ENCODE measurements around the gene FGFR2. TPM values are rescaled to one million over a fixed set of nuclear protein-coding genes. Genes with fewer than 3 reads are reported as not detected.

The FGFR2 gene
- total and polyA plus RNA-seq, 4 donors = 11.4 to 69.9 (median 31.9) TPM

DNA sequence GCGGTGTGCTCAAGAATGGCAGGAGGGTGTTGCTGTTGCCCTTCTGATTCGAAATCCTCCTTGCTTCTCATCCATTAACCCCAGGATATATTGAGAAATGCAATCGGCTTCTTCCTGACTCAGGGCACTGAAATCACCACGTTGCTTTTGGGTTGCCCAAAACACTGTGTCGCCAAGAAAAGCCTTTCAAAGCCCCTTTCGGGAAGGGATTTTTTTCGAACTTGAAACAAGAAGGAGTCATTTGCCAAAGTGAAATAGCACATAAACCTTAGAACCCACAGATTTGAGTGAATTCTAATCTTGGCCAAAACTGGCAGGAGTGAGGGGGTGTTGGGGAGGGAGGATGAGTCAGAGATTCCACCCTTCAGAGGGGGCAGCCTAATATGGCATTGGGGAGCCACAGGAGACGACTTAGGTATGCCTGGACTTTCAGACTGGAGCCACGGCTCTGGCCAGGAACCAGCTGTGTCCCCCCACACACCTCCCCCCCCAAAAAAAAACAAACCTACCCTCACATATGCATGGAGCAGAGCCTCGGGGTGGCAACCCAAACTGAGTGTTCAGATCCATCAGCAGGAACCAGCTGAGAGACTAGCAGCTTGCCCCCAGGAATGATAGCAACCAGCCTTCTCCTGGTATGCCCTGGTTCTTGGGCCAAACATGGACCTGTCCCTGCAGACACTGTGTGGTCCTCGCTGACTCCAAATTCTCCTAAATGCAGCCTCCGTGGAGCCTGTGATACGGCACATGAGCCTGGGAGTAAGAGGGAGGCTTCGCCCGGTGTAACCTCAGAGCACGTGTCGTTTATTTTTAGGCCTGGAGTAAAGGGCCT is 138.4 kb downstream of the FGFR2 start:
- H3K4me1 ChIP-seq (ENCODE audit: control insufficient read depth in 4 of 4, insufficient read depth in 4 of 4, low read length in 3 of 4) = peaks cover 2 to 6% (median 4%) of the 10 kb centered on the region in 4 donors
- H3K36me3 ChIP-seq (ENCODE audit: control insufficient read depth in 4 of 4, insufficient read depth in 3 of 4, low read depth in 1 of 4, low read length in 3 of 4) = no peaks in the 10 kb centered on the region
- no peaks in the 10 kb centered on the region for H3K27me3 ChIP-seq (ENCODE audit: control insufficient read depth in 4 of 4, insufficient read depth in 4 of 4, low read length in 3 of 4)
- H3K4me3 ChIP-seq (ENCODE audit: low read depth in 1 of 3, low read length in 3 of 3) = no peak overlapping the region
- no peak for TF ChIP-seq FOXA1 (IDR thresholded peaks at IDR 0.05)
- TF ChIP-seq NR2F2 (IDR thresholded peaks at IDR 0.05) = no peak
- no peak for TF ChIP-seq EGR1 (IDR thresholded peaks at IDR 0.05; ENCODE audit: low read depth in 2 of 2)
- TF ChIP-seq RAD21 (IDR thresholded peaks at IDR 0.05) = no peak
- TF ChIP-seq, protein P1, sequence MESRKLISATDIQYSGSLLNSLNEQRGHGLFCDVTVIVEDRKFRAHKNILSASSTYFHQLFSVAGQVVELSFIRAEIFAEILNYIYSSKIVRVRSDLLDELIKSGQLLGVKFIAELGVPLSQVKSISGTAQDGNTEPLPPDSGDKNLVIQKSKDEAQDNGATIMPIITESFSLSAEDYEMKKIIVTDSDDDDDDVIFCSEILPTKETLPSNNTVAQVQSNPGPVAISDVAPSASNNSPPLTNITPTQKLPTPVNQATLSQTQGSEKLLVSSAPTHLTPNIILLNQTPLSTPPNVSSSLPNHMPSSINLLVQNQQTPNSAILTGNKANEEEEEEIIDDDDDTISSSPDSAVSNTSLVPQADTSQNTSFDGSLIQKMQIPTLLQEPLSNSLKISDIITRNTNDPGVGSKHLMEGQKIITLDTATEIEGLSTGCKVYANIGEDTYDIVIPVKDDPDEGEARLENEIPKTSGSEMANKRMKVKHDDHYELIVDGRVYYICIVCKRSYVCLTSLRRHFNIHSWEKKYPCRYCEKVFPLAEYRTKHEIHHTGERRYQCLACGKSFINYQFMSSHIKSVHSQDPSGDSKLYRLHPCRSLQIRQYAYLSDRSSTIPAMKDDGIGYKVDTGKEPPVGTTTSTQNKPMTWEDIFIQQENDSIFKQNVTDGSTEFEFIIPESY (IDR thresholded peaks at IDR 0.05) = no peak
- no peak for TF ChIP-seq YY1 (IDR thresholded peaks at IDR 0.05)
- TF ChIP-seq, protein P2, sequence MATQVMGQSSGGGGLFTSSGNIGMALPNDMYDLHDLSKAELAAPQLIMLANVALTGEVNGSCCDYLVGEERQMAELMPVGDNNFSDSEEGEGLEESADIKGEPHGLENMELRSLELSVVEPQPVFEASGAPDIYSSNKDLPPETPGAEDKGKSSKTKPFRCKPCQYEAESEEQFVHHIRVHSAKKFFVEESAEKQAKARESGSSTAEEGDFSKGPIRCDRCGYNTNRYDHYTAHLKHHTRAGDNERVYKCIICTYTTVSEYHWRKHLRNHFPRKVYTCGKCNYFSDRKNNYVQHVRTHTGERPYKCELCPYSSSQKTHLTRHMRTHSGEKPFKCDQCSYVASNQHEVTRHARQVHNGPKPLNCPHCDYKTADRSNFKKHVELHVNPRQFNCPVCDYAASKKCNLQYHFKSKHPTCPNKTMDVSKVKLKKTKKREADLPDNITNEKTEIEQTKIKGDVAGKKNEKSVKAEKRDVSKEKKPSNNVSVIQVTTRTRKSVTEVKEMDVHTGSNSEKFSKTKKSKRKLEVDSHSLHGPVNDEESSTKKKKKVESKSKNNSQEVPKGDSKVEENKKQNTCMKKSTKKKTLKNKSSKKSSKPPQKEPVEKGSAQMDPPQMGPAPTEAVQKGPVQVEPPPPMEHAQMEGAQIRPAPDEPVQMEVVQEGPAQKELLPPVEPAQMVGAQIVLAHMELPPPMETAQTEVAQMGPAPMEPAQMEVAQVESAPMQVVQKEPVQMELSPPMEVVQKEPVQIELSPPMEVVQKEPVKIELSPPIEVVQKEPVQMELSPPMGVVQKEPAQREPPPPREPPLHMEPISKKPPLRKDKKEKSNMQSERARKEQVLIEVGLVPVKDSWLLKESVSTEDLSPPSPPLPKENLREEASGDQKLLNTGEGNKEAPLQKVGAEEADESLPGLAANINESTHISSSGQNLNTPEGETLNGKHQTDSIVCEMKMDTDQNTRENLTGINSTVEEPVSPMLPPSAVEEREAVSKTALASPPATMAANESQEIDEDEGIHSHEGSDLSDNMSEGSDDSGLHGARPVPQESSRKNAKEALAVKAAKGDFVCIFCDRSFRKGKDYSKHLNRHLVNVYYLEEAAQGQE (IDR thresholded peaks at IDR 0.05) = no peak
- TF ChIP-seq JUND (IDR thresholded peaks at IDR 0.05) = no peak
- TF ChIP-seq FOXA2 (IDR thresholded peaks at IDR 0.05) = no peak
- no peak for TF ChIP-seq HNF4G (IDR thresholded peaks at IDR 0.05)
- TF ChIP-seq HNF4A (conservative IDR thresholded peaks at IDR 0.05) = no peak
- TF ChIP-seq GABPA (IDR thresholded peaks at IDR 0.05 in 1 of 2, conservative IDR thresholded peaks at IDR 0.05 in 1 of 2) = no peak
- TF ChIP-seq, protein P3, sequence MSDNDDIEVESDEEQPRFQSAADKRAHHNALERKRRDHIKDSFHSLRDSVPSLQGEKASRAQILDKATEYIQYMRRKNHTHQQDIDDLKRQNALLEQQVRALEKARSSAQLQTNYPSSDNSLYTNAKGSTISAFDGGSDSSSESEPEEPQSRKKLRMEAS (IDR thresholded peaks at IDR 0.05) = no peak
- WGBS = 84% methylated on average over 17 of the region's 17 CpGs
- H3K9ac ChIP-seq (ENCODE audit: low read depth in 1 of 2, low read length in 2 of 2) = no peak overlapping the region
- no peaks in the 10 kb centered on the region for H3K9me3 ChIP-seq (ENCODE audit: control insufficient read depth in 4 of 4, low read length in 3 of 4)
- DNase-seq (ENCODE audit: low spot score) = no peak
- H3K27ac ChIP-seq (ENCODE audit: low read depth in 1 of 2, low read length in 2 of 2) = no peak overlapping the region

DNA sequence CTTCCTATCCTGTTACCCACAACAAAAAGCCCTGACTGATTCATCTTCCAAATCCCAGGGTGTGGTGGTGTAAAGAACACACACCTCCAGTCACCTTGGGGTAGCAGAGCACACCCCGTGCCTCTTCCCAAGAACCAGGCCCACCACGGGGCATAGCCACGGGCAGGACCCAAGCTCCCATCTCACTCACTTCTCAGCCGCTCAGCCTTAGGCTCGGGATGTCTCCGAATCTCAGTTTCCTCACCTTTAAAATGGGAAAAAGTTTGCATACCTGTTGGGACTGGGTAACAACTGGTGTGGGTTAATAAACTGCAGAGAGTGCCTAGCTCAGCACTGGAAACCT is 139.0 kb downstream of the FGFR2 start:
- Histone ChIP-seq H3K9ac (ENCODE audit: low read depth in 1 of 2, low read length in 2 of 2) (no peak overlapping the region), H3K27ac (ENCODE audit: low read depth in 1 of 2, low read length in 2 of 2) (no peak overlapping the region), H3K4me3 (ENCODE audit: low read depth in 1 of 3, low read length in 3 of 3) (no peak overlapping the region), H3K4me1 (ENCODE audit: control insufficient read depth in 4 of 4, insufficient read depth in 4 of 4, low read length in 3 of 4) (peaks cover 2 to 6% (median 4%) of the 10 kb centered on the region in 4 donors), H3K9me3 (ENCODE audit: control insufficient read depth in 4 of 4, low read length in 3 of 4) (no peaks in the 10 kb centered on the region), H3K36me3 (ENCODE audit: control insufficient read depth in 4 of 4, insufficient read depth in 3 of 4, low read depth in 1 of 4, low read length in 3 of 4) (no peaks in the 10 kb centered on the region), H3K27me3 (ENCODE audit: control insufficient read depth in 4 of 4, insufficient read depth in 4 of 4, low read length in 3 of 4) (no peaks in the 10 kb centered on the region)
- TF ChIP-seq GABPA (IDR thresholded peaks at IDR 0.05 in 1 of 2, conservative IDR thresholded peaks at IDR 0.05 in 1 of 2) (no peak), HNF4A (conservative IDR thresholded peaks at IDR 0.05) (no peak), TAF1 (conservative IDR thresholded peaks at IDR 0.05) (no peak)
- TF ChIP-seq, protein P2 (IDR thresholded peaks at IDR 0.05) = no peak
- TF ChIP-seq, protein P4, sequence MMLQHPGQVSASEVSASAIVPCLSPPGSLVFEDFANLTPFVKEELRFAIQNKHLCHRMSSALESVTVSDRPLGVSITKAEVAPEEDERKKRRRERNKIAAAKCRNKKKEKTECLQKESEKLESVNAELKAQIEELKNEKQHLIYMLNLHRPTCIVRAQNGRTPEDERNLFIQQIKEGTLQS (IDR thresholded peaks at IDR 0.05) = no peak
- TF ChIP-seq, protein P5, sequence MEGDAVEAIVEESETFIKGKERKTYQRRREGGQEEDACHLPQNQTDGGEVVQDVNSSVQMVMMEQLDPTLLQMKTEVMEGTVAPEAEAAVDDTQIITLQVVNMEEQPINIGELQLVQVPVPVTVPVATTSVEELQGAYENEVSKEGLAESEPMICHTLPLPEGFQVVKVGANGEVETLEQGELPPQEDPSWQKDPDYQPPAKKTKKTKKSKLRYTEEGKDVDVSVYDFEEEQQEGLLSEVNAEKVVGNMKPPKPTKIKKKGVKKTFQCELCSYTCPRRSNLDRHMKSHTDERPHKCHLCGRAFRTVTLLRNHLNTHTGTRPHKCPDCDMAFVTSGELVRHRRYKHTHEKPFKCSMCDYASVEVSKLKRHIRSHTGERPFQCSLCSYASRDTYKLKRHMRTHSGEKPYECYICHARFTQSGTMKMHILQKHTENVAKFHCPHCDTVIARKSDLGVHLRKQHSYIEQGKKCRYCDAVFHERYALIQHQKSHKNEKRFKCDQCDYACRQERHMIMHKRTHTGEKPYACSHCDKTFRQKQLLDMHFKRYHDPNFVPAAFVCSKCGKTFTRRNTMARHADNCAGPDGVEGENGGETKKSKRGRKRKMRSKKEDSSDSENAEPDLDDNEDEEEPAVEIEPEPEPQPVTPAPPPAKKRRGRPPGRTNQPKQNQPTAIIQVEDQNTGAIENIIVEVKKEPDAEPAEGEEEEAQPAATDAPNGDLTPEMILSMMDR (IDR thresholded peaks at IDR 0.05; ENCODE audit: low read depth, low read length, missing input control) = no peak
- 94% methylated on average over 6 of the region's 6 CpGs for WGBS
- no peak for DNase-seq (ENCODE audit: low spot score)

Data from liver (tissue), 9 donors.